OCI-LY1 (cell line): Measurements from ENCODE around the gene ISCA1.

Experiments used
- CTCF ChIP-seq: fragments of 200-600 bp; sonication (generic), shearing (Covaris generic); IDR thresholded peaks from 2 replicates; pipeline ENCODE4 v1.5.1; 2017; ENCODE audit warnings: mild to moderate bottlenecking, antibody characterized with exemption, low read length, moderate library complexity, mixed read lengths
- EZH2 ChIP-seq: fragments of 200-600 bp; sonication (generic), shearing (Covaris generic); IDR thresholded peaks from 2 replicates; pipeline ENCODE4 v1.8.0; 2017; ENCODE audit warnings: borderline replicate concordance, mixed run types, mild to moderate bottlenecking, antibody characterized with exemption, low read length, moderate library complexity, mixed read lengths

GRCh38 chr9:86301686-86302085 lies 19.3 kb upstream of the ISCA1 start:
- no peak for TF ChIP-seq EZH2
- no peak for TF ChIP-seq CTCF
